ENCODE data around the gene TRIM2.

DNA sequence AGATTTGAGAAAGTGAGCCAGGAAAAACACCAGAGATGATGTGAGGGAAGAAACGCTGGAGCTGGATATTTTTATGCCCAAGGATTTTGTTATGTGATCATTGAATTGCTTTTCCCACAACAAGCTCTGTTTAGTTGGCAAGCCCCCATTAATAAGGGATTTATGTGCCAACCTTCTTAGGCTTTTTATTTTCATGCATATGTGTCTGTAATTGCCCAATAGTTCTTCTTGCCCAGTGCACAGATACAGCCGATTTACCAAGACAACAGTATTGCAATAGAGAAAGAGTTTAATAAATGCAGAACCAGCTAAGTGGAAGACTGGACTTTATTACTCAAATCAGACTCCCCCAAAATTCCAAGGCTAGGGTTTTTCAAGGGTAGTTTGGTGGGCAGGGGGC lies 57.7 kb downstream of the TRIM2 start:
- TF ChIP-seq YY1 (IDR thresholded peaks at IDR 0.05; ENCODE audit: insufficient read depth, insufficient read length) (no peak), ZNF274 (IDR thresholded peaks at IDR 0.05; ENCODE audit: low read depth, low read length) (no peak), SUZ12 (IDR thresholded peaks at IDR 0.05; ENCODE audit: extremely low read depth, insufficient read depth, insufficient read length) (no peak)
